Osteoblast (primary cell): ENCODE results near the gene NAA30. TPM values are rescaled to one million over a fixed set of nuclear protein-coding genes. Genes with fewer than 3 reads are reported as not detected.

Source experiments
- DNase-seq: peaks from one replicate; pipeline ENCODE4 v3.0.0; 2011; ENCODE audit warnings: low spot score, mixed read lengths; ENCODE audit not compliant: insufficient read length; ENCODE audit errors: missing footprints
- H2AFZ ChIP-seq: 2 replicates; pipeline ENCODE4 v1.6.0; 2011; ENCODE audit warnings: mild to moderate bottlenecking, low read length
- H3K27ac ChIP-seq: 2 replicates; pipeline ENCODE4 v1.5.1; 2011; ENCODE audit warnings: mild to moderate bottlenecking, low read depth, low read length, moderate library complexity
- H3K27me3 ChIP-seq: 2 replicates; pipeline ENCODE4 v1.6.0; 2012; ENCODE audit warnings: mild to moderate bottlenecking, control low read depth, inconsistent platforms, low read length, moderate library complexity; ENCODE audit not compliant: insufficient read depth
- H3K36me3 ChIP-seq: 2 replicates; pipeline ENCODE4 v1.5.1; 2011; ENCODE audit warnings: mild to moderate bottlenecking, low read length, control low read depth, moderate library complexity; ENCODE audit not compliant: insufficient read depth
- H3K4me1 ChIP-seq: 2 replicates; pipeline ENCODE4 v1.5.1; 2011; ENCODE audit warnings: mild to moderate bottlenecking, low read length, control low read depth, moderate library complexity; ENCODE audit not compliant: insufficient read depth
- H3K4me2 ChIP-seq: 2 replicates; pipeline ENCODE4 v1.6.0; 2011; ENCODE audit warnings: mild to moderate bottlenecking, low read length; ENCODE audit not compliant: insufficient read depth
- H3K4me3 ChIP-seq: fragments of 200-600 bp; sonication (generic); 3 replicates; pipeline ENCODE4 v1.5.1; 2012; ENCODE audit warnings: mild to moderate bottlenecking, low read length, inconsistent platforms; ENCODE audit not compliant: insufficient read depth
- H3K79me2 ChIP-seq: 2 replicates; pipeline ENCODE4 v1.6.0; 2012; ENCODE audit warnings: mild to moderate bottlenecking, low read length, control low read depth, inconsistent platforms; ENCODE audit not compliant: insufficient read depth
- H3K9me3 ChIP-seq: 2 replicates; pipeline ENCODE4 v1.5.1; 2011; ENCODE audit warnings: low read depth, low read length, control low read depth
- H4K20me1 ChIP-seq: 2 replicates; pipeline ENCODE4 v1.6.0; 2012; ENCODE audit warnings: mild to moderate bottlenecking, low read length, control low read depth; ENCODE audit not compliant: insufficient read depth
- total RNA-seq: library from RNA; depleted of rRNA; stranded (reverse); fragments of >200 nt; gene quantifications from 2 replicates; pipeline ENCODE4 v1.2.3, GENCODE V29; 2012
- TF ChIP-seq, protein P1 (sequence below): IDR thresholded peaks from 2 replicates; pipeline ENCODE4 v1.5.1; 2011; ENCODE audit warnings: mild to moderate bottlenecking, low read depth, low read length, moderate library complexity; ENCODE audit errors: extremely low read depth

Gene NAA30
- total RNA-seq, 1 donor, result 19.5 TPM

GRCh38 chr14:57378661-57379060 lies 11.7 kb upstream of the NAA30 start:
- no peaks in the 10 kb centered on the region for H4K20me1 ChIP-seq
- DNase-seq, result no peak
- H3K27ac ChIP-seq, result no peak overlapping the region
- peaks cover 24% of the 10 kb centered on the region for H3K4me1 ChIP-seq
- no peaks in the 10 kb centered on the region for H3K9me3 ChIP-seq
- no peak overlapping the region for H3K4me2 ChIP-seq
- H2AFZ ChIP-seq, result no peak overlapping the region
- TF ChIP-seq, protein P1, sequence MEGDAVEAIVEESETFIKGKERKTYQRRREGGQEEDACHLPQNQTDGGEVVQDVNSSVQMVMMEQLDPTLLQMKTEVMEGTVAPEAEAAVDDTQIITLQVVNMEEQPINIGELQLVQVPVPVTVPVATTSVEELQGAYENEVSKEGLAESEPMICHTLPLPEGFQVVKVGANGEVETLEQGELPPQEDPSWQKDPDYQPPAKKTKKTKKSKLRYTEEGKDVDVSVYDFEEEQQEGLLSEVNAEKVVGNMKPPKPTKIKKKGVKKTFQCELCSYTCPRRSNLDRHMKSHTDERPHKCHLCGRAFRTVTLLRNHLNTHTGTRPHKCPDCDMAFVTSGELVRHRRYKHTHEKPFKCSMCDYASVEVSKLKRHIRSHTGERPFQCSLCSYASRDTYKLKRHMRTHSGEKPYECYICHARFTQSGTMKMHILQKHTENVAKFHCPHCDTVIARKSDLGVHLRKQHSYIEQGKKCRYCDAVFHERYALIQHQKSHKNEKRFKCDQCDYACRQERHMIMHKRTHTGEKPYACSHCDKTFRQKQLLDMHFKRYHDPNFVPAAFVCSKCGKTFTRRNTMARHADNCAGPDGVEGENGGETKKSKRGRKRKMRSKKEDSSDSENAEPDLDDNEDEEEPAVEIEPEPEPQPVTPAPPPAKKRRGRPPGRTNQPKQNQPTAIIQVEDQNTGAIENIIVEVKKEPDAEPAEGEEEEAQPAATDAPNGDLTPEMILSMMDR, result peak; percentile 30
- H3K79me2 ChIP-seq, result no peaks in the 10 kb centered on the region
- H3K4me3 ChIP-seq, result no peak overlapping the region
- H3K36me3 ChIP-seq, result no peaks in the 10 kb centered on the region
- H3K27me3 ChIP-seq, result no peaks in the 10 kb centered on the region

GRCh38 chr14:57380935-57381334 lies 9.5 kb upstream of the NAA30 start:
- Histone ChIP-seq H3K36me3 (no peaks in the 10 kb centered on the region), H3K4me3 (no peak overlapping the region), H3K4me1 (peaks cover 24% of the 10 kb centered on the region), H2AFZ (peak overlapping the region; percentile 36), H3K27me3 (no peaks in the 10 kb centered on the region), H3K79me2 (no peaks in the 10 kb centered on the region), H3K27ac (no peak overlapping the region), H3K4me2 (no peak overlapping the region), H3K9me3 (no peaks in the 10 kb centered on the region), H4K20me1 (no peaks in the 10 kb centered on the region)
- TF ChIP-seq, protein P1, result no peak
- no peak for DNase-seq

- Histone ChIP-seq H3K4me3 (no peak overlapping the region), H2AFZ (no peak overlapping the region), H3K27ac (peak overlapping the region; percentile 36), H3K79me2 (no peaks in the 10 kb centered on the region), H3K9me3 (no peaks in the 10 kb centered on the region), H3K36me3 (no peaks in the 10 kb centered on the region), H3K4me2 (peak overlapping the region; percentile 3), H3K4me1 (peaks cover 24% of the 10 kb centered on the region), H3K27me3 (no peaks in the 10 kb centered on the region), H4K20me1 (no peaks in the 10 kb centered on the region)
- TF ChIP-seq, protein P1, result no peak
- peak; percentile 72 for DNase-seq
Measured at GRCh38 chr14:57382283-57382682, 8.1 kb upstream of the NAA30 start.

DNA sequence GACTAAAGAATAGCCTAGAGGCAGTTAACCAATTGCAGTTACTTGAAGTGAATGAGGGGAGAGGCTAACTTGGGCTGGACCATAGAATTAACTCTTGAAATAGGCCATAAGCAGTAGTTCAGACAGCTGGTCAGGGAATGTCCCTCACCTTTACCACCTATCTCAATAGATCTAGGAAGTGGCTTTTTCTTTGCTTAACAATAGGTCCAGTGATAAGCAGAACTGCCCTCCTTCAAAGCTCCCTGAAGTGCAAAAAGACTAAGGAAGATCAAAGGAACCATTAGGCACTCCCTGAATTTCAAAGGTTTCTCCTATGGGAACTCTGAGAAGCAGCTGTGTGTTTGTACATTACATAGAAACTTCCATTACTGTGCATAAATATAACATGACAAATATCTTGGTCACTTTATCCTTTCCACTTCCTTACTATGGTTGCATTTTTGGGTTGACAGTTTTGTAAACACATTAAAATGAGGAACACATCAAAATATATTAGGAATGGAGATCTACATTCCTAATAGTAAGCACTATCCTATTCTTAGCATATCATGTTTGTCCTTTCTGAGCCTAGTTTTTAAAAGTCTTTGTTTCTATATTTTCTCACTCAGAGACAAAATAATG lies 7.2 kb upstream of the NAA30 start:
- TF ChIP-seq, protein P1, result no peak
- H2AFZ ChIP-seq, result peak overlapping the region; percentile 69
- peak overlapping the region; percentile 25 for H3K27ac ChIP-seq
- H4K20me1 ChIP-seq, result no peaks in the 10 kb centered on the region
- H3K36me3 ChIP-seq, result no peaks in the 10 kb centered on the region
- H3K9me3 ChIP-seq, result no peaks in the 10 kb centered on the region
- H3K4me2 ChIP-seq, result no peak overlapping the region
- no peak for DNase-seq
- H3K4me1 ChIP-seq, result peaks cover 24% of the 10 kb centered on the region
- H3K79me2 ChIP-seq, result no peaks in the 10 kb centered on the region
- H3K4me3 ChIP-seq, result no peak overlapping the region
- no peaks in the 10 kb centered on the region for H3K27me3 ChIP-seq
